ENCODE measurements around the gene F3. TPM values are rescaled to one million over a fixed set of nuclear protein-coding genes. Genes with fewer than 3 reads are reported as not detected.
A peak's percentile ranks its signal among the peaks of the same experiment; 100 is the strongest.

Gene F3
- total RNA-seq, 6 donors from 2014 or later = 52.4 to 210 (median 80.9) TPM

DNA sequence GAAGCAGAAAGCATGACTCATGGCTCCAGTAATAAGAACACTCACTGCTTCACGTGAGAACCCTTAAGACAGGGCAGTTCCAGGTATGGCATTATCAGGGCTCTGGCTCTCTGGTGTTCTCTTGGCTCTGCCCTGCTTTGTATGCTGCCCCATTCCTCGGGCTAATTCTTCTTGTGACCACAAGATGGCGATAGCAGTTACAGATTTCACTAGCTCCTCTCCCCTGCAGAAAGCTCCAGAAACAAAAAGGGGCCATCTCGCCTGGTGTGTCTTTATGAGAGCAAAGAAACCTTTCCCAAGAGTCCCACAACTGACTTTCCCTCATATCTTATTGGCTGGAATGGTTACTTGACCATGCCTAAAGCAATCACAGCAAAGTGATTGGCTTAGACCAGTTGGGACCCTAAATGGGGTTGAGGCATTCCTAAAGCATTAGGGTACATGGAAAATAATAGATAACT lies 60.1 kb downstream of the F3 start:
- no peaks in the 10 kb centered on the region for H3K4me1 ChIP-seq
- H3K9me3 ChIP-seq = no peaks in the 10 kb centered on the region
- no peak overlapping the region for H3K4me3 ChIP-seq
- ATAC-seq (ENCODE audit: low FRiP score in 2 of 2) = peak; percentile 93 to 96
- DNase-seq = peak in 1 of 2 donors; percentile 87
- H3K27me3 ChIP-seq = no peaks in the 10 kb centered on the region
- H3K36me3 ChIP-seq = peaks cover 0 to 47% (median 8%) of the 10 kb centered on the region in 4 donors
- H3K27ac ChIP-seq = no peak overlapping the region
- TF ChIP-seq POLR2A (IDR thresholded peaks at IDR 0.05) (no peak), EP300 (IDR thresholded peaks at IDR 0.05) (peak in 2 of 4 donors; percentile 33 to 92), POLR2AphosphoS5 (IDR thresholded peaks at IDR 0.05) (peak in 1 of 2 donors; percentile 56)
- TF ChIP-seq, protein P1, sequence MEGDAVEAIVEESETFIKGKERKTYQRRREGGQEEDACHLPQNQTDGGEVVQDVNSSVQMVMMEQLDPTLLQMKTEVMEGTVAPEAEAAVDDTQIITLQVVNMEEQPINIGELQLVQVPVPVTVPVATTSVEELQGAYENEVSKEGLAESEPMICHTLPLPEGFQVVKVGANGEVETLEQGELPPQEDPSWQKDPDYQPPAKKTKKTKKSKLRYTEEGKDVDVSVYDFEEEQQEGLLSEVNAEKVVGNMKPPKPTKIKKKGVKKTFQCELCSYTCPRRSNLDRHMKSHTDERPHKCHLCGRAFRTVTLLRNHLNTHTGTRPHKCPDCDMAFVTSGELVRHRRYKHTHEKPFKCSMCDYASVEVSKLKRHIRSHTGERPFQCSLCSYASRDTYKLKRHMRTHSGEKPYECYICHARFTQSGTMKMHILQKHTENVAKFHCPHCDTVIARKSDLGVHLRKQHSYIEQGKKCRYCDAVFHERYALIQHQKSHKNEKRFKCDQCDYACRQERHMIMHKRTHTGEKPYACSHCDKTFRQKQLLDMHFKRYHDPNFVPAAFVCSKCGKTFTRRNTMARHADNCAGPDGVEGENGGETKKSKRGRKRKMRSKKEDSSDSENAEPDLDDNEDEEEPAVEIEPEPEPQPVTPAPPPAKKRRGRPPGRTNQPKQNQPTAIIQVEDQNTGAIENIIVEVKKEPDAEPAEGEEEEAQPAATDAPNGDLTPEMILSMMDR (IDR thresholded peaks at IDR 0.05) = peak; percentile 72 to 85 (median 78)
- 10 to 13% methylated on average over 4 of the region's 4 CpGs for WGBS, 2 donors

DNA sequence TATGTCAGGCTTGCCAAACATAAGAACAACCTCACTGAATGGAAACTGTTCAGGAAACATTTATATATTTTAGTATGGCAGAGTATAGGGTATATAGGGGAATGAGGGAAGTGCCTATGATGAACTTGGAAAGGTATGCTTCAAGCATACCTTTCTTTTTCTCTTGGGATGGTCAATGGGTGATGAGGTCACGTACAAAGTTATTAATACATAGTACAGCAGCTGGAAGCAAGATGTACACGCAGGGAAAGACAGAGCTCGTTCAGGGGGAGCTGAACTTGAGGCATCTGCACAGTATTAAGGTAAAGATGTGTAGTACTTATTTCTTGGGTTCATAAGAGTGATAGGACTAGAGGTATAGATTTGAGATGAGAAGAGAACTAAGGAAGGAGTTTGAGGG lies 61.9 kb downstream of the F3 start:
- H3K36me3 ChIP-seq = peaks cover 0 to 44% (median 7%) of the 10 kb centered on the region in 4 donors
- DNase-seq (no peak), ATAC-seq (ENCODE audit: low FRiP score in 2 of 2) (no peak)
- peak overlapping the region in 1 of 4 donors; percentile 27 for H3K27ac ChIP-seq
- H3K9me3 ChIP-seq = no peaks in the 10 kb centered on the region
- no peaks in the 10 kb centered on the region for H3K4me1 ChIP-seq
- TF ChIP-seq EP300 (IDR thresholded peaks at IDR 0.05) = no peak
- TF ChIP-seq, protein P1 (IDR thresholded peaks at IDR 0.05) = no peak
- TF ChIP-seq POLR2AphosphoS5 (IDR thresholded peaks at IDR 0.05) = no peak
- TF ChIP-seq POLR2A (IDR thresholded peaks at IDR 0.05) = no peak
- H3K4me3 ChIP-seq = no peak overlapping the region
- no peaks in the 10 kb centered on the region for H3K27me3 ChIP-seq
- WGBS, 2 donors = 88 to 92% methylated on average over 3 of the region's 3 CpGs

Other genes starting within 250 kb of the F3 start
- 10 to 100 TPM; 14.2 to 54.8 (median 38.1) TPM for gene ABCD3, start 123.4 kb downstream of the F3 start, total RNA-seq